ENCODE results near the gene CKAP5.

DNA sequence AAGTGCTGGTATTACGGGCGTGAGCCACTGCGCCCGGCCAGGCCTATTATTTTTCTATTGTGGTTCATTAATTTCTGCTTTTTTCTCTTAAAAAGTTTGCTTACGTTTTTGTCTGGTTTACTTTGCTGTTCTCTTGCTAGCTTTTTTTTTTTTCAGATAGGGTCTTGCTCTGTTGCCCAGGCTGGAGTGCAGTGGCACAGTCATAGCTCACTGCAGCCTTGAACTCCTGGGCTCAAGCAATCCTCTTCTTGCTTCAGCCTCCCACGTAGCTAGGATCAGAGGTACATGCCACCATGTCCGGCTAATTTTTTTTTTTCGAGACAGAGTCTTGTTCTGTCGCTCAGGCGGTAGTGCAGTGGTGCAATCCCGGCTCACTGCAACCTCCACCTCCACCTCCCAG, 108.4 kb downstream of the CKAP5 start:
- TF ChIP-seq CTCF (conservative IDR thresholded peaks at IDR 0.05; ENCODE audit: low read depth in 2 of 2) (no peak), JUNB (IDR thresholded peaks at IDR 0.05; ENCODE audit: unreplicated experiment) (no peak), CREB1 (CRISPR knock-in tag; IDR thresholded peaks at IDR 0.05; ENCODE audit: low read depth) (no peak), REST (IDR thresholded peaks at IDR 0.05; ENCODE audit: unreplicated experiment) (no peak), EZH2phosphoT487 (IDR thresholded peaks at IDR 0.05; ENCODE audit: unreplicated experiment) (no peak), NANOG (IDR thresholded peaks at IDR 0.05; ENCODE audit: borderline replicate concordance) (no peak), POLR2AphosphoS5 (IDR thresholded peaks at IDR 0.05; ENCODE audit: low read depth) (no peak), EZH2 (IDR thresholded peaks at IDR 0.05; ENCODE audit: low read depth, unreplicated experiment) (no peak), ZNF114 (CRISPR knock-in tag; IDR thresholded peaks at IDR 0.05) (no peak), ZNF462 (CRISPR knock-in tag; IDR thresholded peaks at IDR 0.05) (no peak), ZNF331 (CRISPR knock-in tag; IDR thresholded peaks at IDR 0.05; ENCODE audit: low read depth) (no peak), STAT1 (IDR thresholded peaks at IDR 0.05; ENCODE audit: unreplicated experiment) (no peak)
- TF ChIP-seq, protein P1, sequence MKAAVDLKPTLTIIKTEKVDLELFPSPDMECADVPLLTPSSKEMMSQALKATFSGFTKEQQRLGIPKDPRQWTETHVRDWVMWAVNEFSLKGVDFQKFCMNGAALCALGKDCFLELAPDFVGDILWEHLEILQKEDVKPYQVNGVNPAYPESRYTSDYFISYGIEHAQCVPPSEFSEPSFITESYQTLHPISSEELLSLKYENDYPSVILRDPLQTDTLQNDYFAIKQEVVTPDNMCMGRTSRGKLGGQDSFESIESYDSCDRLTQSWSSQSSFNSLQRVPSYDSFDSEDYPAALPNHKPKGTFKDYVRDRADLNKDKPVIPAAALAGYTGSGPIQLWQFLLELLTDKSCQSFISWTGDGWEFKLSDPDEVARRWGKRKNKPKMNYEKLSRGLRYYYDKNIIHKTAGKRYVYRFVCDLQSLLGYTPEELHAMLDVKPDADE (IDR thresholded peaks at IDR 0.05), result no peak

Measured in GM23338 (cell line).